BLaER1 treated with 17β-estradiol and CSF1 and Interleukin-3, amounts not matched to agents 10 nM and 100 nM (cell line): ENCODE results near the gene ASB16.

Source experiments
- H3K27ac ChIP-seq, 11 experiments: shearing (Covaris generic); formaldehyde crosslinking; 2 replicates each; pipeline ENCODE4 v1.8.1; 2022
- H3K27me3 ChIP-seq, 11 experiments: shearing (Covaris generic); formaldehyde crosslinking; 2 replicates each; pipeline ENCODE4 v1.8.1; 2022
- H3K36me3 ChIP-seq, 11 experiments: shearing (Covaris generic); formaldehyde crosslinking; 2 replicates each; pipeline ENCODE4 v1.8.1; 2022
- H3K4me1 ChIP-seq, 10 experiments: shearing (Covaris generic); formaldehyde crosslinking; 2 replicates each; pipeline ENCODE4 v1.8.1; 2022
- H3K4me2 ChIP-seq, 11 experiments: shearing (Covaris generic); formaldehyde crosslinking; 2 replicates each; pipeline ENCODE4 v1.8.1; 2022
- H3K4me3 ChIP-seq, 10 experiments: shearing (Covaris generic); formaldehyde crosslinking; 2 replicates each; pipeline ENCODE4 v1.8.1; 2022
- H3K9ac ChIP-seq, 11 experiments: shearing (Covaris generic); formaldehyde crosslinking; 2 replicates each; pipeline ENCODE4 v1.8.1; 2022
- H3K9me3 ChIP-seq, 11 experiments: shearing (Covaris generic); formaldehyde crosslinking; replicated peaks in 1 of 11; 2 replicates each; pipeline ENCODE4 v1.8.1; 2022
- H4K20me1 ChIP-seq, 11 experiments: shearing (Covaris generic); formaldehyde crosslinking; 2 replicates each; pipeline ENCODE4 v1.8.1; 2022
- Cebpa-rat ChIP-seq, 11 experiments: shearing (Covaris generic); IDR thresholded peaks; 2 replicates each; pipeline ENCODE4 v1.8.1; 2022

The ASB16 gene

DNA sequence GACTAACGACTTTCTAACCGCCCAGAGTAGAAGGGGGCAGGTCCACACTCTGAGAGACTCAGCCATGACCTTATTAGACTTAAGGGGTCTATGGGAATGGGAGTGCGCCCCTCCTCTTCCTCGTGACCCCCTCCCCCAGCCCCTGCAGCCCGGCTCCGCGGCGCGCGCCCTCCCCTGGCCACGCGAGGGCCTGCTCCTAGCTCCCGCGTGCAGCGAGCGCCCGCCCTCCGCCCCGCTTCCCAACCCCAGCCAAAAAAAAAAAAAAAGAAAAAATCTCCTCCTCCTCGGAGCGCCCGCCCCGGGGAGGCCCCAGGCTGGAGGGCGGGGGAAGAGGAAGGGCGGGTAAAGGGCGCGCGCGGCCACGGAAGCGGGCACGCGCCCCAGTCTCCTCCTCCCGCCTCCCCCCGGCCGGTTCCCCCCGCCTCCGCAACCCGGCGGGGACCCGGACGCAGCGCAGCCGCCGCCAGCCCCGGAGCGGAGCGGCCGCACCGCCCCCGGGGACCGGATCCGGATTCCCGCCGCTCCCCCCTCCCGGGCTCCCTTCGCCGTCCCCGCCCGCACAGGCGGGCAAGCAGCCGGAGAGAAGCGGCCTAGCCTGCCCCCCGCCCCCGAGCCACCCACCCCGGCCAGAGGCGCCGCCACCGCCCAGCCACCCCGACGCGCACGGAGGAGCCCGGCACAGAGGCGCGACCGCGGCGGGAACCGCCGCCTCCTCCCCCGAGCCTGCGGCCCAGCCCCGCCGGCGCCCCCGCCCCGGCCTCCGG is 48.0 kb downstream of the ASB16 start:
- peak overlapping the region; percentile 82 to 100 (median 99) for H3K27ac ChIP-seq
- peaks cover 25 to 47% (median 46%) of the 10 kb centered on the region in 11 experiments; a peak in 17 of 22 replicates for H4K20me1 ChIP-seq
- peak overlapping the region; percentile 70 to 100 (median 98) for H3K4me3 ChIP-seq
- H3K36me3 ChIP-seq: peaks cover 29 to 44% (median 39%) of the 10 kb centered on the region in 11 experiments
- peak overlapping the region; percentile 95 to 100 (median 98) for H3K4me2 ChIP-seq
- H3K27me3 ChIP-seq: no peaks in the 10 kb centered on the region
- H3K9ac ChIP-seq: peak overlapping the region; percentile 94 to 100 (median 99)
- H3K4me1 ChIP-seq: peaks cover 41 to 60% (median 55%) of the 10 kb centered on the region in 10 experiments
- no peak for TF ChIP-seq Cebpa-rat (IDR thresholded peaks at IDR 0.05)
- H3K9me3 ChIP-seq: peaks cover 0 to 10% (median 0%) of the 10 kb centered on the region in 11 experiments; a peak in 4 of 22 replicates

DNA sequence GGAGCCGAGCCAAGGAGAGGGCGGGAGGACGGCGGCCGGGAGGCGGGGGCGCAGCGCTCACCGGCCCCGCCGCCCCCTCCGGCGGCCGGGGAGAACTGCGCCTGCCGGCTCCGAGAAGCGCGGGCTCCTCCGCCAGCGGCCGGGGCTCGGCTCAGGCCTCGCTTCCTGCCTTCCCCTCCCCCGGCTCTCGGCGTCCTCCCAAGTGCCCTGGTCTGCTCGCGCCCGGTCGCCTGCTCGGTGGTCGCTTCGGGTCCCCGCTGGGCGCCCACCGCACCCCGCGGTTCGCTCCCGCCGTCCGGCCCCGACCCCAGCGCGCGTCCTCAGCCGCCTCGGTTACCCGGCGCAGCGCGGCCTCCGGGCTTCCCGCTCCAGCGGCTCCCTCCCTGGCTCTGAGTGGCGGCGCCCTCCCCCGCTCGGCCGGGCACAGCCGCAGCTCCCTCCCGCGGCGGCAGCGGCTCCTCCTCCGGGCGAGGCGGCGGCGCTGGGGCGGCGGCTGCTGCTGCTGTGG is 48.7 kb downstream of the ASB16 start:
- Histone ChIP-seq H3K4me1 (peaks cover 41 to 54% (median 49%) of the 10 kb centered on the region in 10 experiments), H3K9me3 (peaks cover 0 to 6% (median 0%) of the 10 kb centered on the region in 11 experiments; a peak in 4 of 22 replicates), H3K4me2 (peak overlapping the region in 10 of 11 experiments; percentile 3 to 61 (median 53); a peak in 16 of 22 replicates), H3K9ac (peak overlapping the region; percentile 94 to 100 (median 99)), H4K20me1 (peaks cover 25 to 41% (median 40%) of the 10 kb centered on the region in 11 experiments; a peak in 17 of 22 replicates), H3K27ac (peak overlapping the region; percentile 82 to 100 (median 99)), H3K4me3 (peak overlapping the region; percentile 70 to 100 (median 98)), H3K27me3 (no peaks in the 10 kb centered on the region), H3K36me3 (peaks cover 25 to 38% (median 33%) of the 10 kb centered on the region in 11 experiments)
- TF ChIP-seq Cebpa-rat (IDR thresholded peaks at IDR 0.05): no peak

DNA sequence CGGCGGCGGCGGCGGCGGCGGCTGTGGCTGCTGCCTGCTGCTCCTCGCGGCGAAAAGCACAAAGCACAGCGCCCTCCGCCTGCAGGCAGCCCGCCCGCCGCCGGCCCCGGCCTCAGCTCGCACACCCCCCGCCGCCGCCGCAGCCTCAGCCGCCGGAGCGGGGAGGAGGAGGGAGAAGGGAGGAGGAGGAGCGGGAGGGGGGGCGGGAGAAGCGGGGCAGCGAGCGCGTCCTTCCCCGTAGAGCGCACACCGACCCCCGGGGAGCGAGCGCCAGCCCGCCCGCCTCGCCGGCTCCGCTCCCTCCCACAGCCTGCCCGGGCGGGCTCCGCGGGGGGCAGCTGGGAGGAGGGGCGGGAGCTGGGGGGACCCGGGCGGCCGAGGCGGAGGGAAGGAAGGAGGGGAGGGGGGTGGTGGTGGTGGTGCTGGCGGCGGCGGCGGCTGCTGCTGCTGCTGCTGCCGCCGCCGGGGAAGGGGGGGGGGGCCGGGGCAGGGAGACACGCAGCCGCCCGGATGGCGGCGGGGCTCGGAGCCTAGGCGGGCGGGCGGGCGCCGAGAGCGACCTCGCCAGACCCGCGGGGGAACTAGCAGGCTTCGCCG is 49.2 kb downstream of the ASB16 start, which contains the start of gene UBTF:
Gene UBTF, minus strand, starts transcription at position 60 of the 597 bp plus-strand sequence. CDS start 1,446 bp downstream, outside the sequence.
- peaks cover 25 to 36% (median 34%) of the 10 kb centered on the region in 11 experiments; a peak in 17 of 22 replicates for H4K20me1 ChIP-seq

DNA sequence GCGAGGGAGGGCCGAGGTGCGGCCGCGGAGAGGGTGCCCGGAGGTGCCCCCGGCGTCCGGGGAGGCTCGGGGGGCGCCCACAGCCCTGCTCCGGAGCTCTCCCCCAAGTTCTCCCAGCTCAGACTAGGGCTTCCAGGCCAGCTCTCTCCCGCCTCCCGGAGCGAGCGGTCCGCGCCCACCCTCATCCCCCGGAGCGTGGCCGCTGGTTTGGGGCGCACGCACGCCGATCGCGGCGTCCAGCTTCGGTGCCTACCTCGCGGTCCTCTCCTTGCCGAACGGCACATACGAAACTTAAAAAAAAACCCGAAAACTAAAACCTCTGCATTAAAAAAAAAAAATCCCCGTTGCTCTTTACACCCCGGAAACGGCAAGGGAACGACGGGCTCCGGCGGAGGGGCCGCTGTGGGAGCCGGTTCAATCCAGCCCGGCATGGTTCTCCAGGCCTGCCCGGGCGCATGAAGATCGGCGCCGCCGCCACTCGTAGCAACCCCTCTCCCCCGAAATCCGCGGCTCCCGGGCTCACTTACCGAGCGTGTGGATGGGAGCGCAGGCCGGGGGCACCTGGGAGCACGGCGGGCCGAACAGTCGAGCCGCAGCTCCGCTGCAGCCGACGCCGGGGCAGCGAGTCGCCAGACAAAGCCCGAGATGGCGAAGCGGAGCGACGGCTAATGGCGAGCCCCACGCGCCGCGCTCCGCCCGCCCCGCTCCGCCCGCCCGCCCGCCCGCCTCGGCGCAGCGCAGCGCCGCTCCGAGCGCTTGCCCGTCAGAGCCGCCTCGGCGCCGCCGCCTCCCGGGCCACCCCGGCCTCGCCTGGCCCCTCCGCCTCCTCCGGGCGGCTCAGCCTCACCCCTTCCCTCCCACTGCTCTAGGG is 49.9 kb downstream of the ASB16 start:
- no peaks in the 10 kb centered on the region for H3K27me3 ChIP-seq
- H3K4me3 ChIP-seq: peak overlapping the region; percentile 70 to 100 (median 98)
- H3K27ac ChIP-seq: peak overlapping the region; percentile 75 to 100 (median 99)
- no peak for TF ChIP-seq Cebpa-rat (IDR thresholded peaks at IDR 0.05)
- peaks cover 24 to 28% (median 27%) of the 10 kb centered on the region in 11 experiments; a peak in 17 of 22 replicates for H4K20me1 ChIP-seq
- peaks cover 36 to 41% (median 38%) of the 10 kb centered on the region in 10 experiments for H3K4me1 ChIP-seq
- H3K9me3 ChIP-seq: no peaks in the 10 kb centered on the region
- H3K4me2 ChIP-seq: peak overlapping the region; percentile 75 to 98 (median 94)
- peak overlapping the region; percentile 88 to 100 (median 99) for H3K9ac ChIP-seq
- peaks cover 12 to 25% (median 20%) of the 10 kb centered on the region in 11 experiments for H3K36me3 ChIP-seq

More for the DNA sequence above, 49.2 kb downstream of the ASB16 start, which contains the start of gene UBTF:
- H3K9ac ChIP-seq: peak within 1 kb of the TSS; percentile 94 to 100 (median 99)
- H3K9me3 ChIP-seq: 0 out of 22 replicates have a peak, but pooled peaks cover 0 to under 1% (median 0%) of the 10 kb centered on the region in 11 experiments
- TF ChIP-seq Cebpa-rat (IDR thresholded peaks at IDR 0.05): no peak
- H3K36me3 ChIP-seq: peaks cover 20 to 33% (median 27%) of the 10 kb centered on the region in 11 experiments
- peak within 1 kb of the TSS; percentile 71 to 97 (median 91) for H3K4me2 ChIP-seq
- no peaks in the 10 kb centered on the region for H3K27me3 ChIP-seq
- H3K27ac ChIP-seq: peak within 1 kb of the TSS; percentile 82 to 100 (median 99)
- peaks cover 41 to 49% (median 46%) of the 10 kb centered on the region in 10 experiments for H3K4me1 ChIP-seq
- H3K4me3 ChIP-seq: peak within 1 kb of the TSS; percentile 70 to 100 (median 98)

DNA sequence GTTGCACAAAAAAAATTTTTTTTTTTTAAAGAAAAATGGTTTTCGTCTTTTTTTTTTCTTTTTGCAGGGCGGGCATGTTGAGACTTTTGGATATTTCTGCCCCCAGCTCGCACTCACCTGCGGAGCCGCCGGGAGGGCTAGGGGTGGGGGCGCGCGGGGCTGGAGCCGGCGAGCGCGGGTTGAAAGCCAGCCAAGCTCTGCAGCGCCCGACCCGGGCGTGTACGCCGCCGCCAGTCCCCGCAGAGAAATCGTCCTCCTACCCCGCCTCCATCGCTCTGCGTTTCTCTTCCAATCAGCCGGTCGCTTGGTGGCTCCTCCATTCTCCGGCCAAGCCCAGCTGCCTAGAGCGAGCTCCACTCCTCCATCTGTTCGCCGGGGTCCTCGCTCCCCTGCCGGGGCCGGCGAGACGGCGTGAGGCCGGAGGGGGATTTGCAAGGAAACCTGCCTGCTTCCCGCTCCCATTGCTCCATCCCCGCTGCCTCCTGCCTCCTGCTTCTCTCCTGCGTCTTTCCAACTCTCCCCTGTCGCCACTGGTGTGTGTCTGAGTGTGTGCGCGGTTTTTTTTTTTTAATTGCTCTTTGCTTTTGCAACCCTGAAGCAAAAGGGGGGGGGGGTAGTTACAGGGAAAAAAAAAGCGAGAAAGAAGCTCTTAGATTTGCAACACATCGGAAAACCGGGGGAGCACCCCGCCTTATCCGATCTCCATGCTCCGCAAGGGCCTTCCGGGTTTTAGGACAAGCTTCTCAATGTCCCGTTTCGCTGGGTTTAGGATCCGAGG is 50.8 kb downstream of the ASB16 start:
- peak in 2 of 11 experiments; percentile 7 to 36; a peak in 2 of 22 replicates for TF ChIP-seq Cebpa-rat (IDR thresholded peaks at IDR 0.05)
- Histone ChIP-seq H3K4me1 (peaks cover 27 to 33% (median 30%) of the 10 kb centered on the region in 10 experiments), H3K27me3 (no peaks in the 10 kb centered on the region), H3K4me2 (peak overlapping the region; percentile 75 to 98 (median 94)), H3K9me3 (no peaks in the 10 kb centered on the region), H3K4me3 (peak overlapping the region; percentile 70 to 100 (median 98)), H3K36me3 (peaks cover 4 to 17% (median 12%) of the 10 kb centered on the region in 11 experiments; a peak in 20 of 22 replicates), H4K20me1 (peaks cover 17 to 20% (median 19%) of the 10 kb centered on the region in 11 experiments; a peak in 17 of 22 replicates), H3K9ac (peak overlapping the region; percentile 88 to 100 (median 99)), H3K27ac (peak overlapping the region; percentile 75 to 100 (median 99))

DNA sequence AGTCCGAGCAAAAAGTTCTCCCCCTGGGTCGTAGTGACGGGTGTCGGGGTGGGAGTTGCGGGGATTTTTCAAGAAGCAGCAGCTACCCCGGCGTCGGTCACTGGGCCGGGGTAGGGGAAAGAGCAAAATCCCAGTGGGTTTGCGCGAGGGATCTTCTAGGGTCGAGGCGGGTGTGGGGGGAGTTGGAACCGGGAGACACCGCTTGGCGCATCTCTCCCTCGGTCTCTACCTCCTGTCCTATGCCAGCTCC is 51.3 kb downstream of the ASB16 start:
- TF ChIP-seq Cebpa-rat (IDR thresholded peaks at IDR 0.05): no peak
- Histone ChIP-seq H3K36me3 (peaks cover 0 to 12% (median 7%) of the 10 kb centered on the region in 11 experiments; a peak in 14 of 22 replicates), H3K4me1 (peaks cover 22 to 28% (median 25%) of the 10 kb centered on the region in 10 experiments), H3K4me3 (peak overlapping the region; percentile 70 to 100 (median 98)), H3K27ac (peak overlapping the region; percentile 75 to 100 (median 99)), H3K27me3 (no peaks in the 10 kb centered on the region), H3K9ac (peak overlapping the region; percentile 88 to 100 (median 99)), H4K20me1 (peaks cover 12 to 15% (median 14%) of the 10 kb centered on the region in 11 experiments; a peak in 17 of 22 replicates), H3K9me3 (no peaks in the 10 kb centered on the region), H3K4me2 (peak overlapping the region; percentile 75 to 98 (median 94))

DNA sequence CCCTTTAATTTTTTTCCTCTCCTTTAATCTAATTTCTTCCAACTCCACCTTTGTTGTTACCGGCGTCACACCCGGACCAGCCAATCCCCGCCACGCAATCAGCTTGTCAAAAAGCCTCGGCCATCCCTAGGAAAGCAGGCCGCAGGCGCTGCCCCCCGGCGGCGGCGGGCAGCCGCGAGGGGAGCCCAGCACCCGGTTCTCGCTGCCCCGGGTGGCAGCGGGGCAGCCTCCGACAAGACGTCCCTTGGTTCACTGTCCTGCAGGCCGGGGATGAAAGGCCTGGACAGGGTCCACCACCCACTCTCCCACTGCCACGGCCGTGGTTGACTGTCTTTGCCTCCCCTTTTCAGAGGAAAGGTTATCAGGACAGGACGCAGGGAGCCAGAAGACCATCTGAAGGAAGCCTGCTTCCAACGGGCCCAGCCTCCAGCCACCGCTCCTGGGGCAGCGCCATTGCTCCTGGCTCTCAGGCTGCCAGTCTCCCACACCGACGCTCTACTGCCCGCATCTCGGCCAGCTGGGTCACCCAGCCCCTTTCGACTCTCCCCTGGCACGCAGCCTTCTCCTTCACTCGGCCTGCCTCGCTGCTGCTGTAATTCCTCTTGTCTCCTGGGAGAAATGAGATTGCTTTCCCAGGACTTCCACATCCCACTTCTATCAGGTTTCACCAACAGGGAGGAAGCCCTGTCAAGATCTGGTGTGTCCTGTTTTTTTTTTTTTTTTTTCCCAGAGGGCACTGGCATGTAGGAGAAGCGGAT is 51.8 kb downstream of the ASB16 start:
- Histone ChIP-seq H4K20me1 (peaks cover 8 to 10% (median 9%) of the 10 kb centered on the region in 11 experiments; a peak in 15 of 22 replicates), H3K27me3 (no peaks in the 10 kb centered on the region), H3K9me3 (no peaks in the 10 kb centered on the region), H3K27ac (peak overlapping the region; percentile 75 to 100 (median 99); a peak in 21 of 22 replicates), H3K9ac (peak overlapping the region; percentile 88 to 100 (median 99)), H3K4me2 (peak overlapping the region; percentile 75 to 98 (median 94)), H3K4me1 (peaks cover 17 to 23% (median 20%) of the 10 kb centered on the region in 10 experiments), H3K4me3 (peak overlapping the region; percentile 70 to 100 (median 98)), H3K36me3 (peaks cover 0 to 7% (median 2%) of the 10 kb centered on the region in 11 experiments; a peak in 11 of 22 replicates)
- TF ChIP-seq Cebpa-rat (IDR thresholded peaks at IDR 0.05): no peak
